ENCODE measurements around the gene NRCAM. TPM values are rescaled to one million over a fixed set of nuclear protein-coding genes. Genes with fewer than 3 reads are reported as not detected.

Gene NRCAM
- total RNA-seq, 1 donor from 2014 or later, result 9.3 TPM

DNA sequence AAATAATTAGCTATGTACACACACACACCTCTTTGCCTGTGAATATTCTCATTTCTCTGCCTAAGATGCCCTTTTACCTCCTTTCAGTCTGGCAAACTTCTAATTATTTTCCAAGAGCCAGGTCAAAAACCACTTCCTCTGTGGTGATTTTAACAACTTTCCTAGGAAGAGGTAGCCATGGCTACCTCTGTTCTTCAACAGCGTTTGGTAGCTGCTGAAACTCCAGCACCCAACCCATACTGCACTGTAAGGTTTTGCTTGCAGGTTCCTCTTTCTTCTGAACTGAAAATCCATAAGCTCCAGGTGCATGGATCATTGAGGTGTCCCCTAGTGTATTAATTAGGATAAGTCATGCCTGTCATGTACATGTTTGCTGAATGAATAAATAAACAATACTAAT, 25.6 kb downstream of the NRCAM start:
- H3K9me3 ChIP-seq (ENCODE audit: insufficient read depth, low read depth, low read length), result no peaks in the 10 kb centered on the region
- no peaks in the 10 kb centered on the region for H3K36me3 Mint-ChIP-seq (ENCODE audit: low read depth, unreplicated experiment)
- no peaks in the 10 kb centered on the region for H4K20me1 ChIP-seq (ENCODE audit: insufficient read depth, low read length)
- no peaks in the 10 kb centered on the region for H3K9me3 Mint-ChIP-seq (ENCODE audit: unreplicated experiment)
- H3K27me3 ChIP-seq (ENCODE audit: insufficient read depth, low read length), result no peaks in the 10 kb centered on the region
- H3K4me1 Mint-ChIP-seq (ENCODE audit: low read depth, unreplicated experiment), result peaks cover 15% of the 10 kb centered on the region
- H3K27me3 Mint-ChIP-seq (ENCODE audit: low read depth, unreplicated experiment), result no peaks in the 10 kb centered on the region
- no peak overlapping the region for H3K27ac Mint-ChIP-seq (ENCODE audit: unreplicated experiment)
- no peak overlapping the region for H3K27ac ChIP-seq (ENCODE audit: low read depth, low read length)
- H2AFZ ChIP-seq (ENCODE audit: low read depth, low read length), result no peak overlapping the region
- no peak for DNase-seq (ENCODE audit: low read depth)
- H3K9ac ChIP-seq (ENCODE audit: low read length), result no peak overlapping the region
- no peak overlapping the region for H3K4me3 ChIP-seq (ENCODE audit: insufficient read depth, low read depth, low read length)
- FAIRE-seq, result no peak
- peaks cover 30% of the 10 kb centered on the region for H3K79me2 ChIP-seq (ENCODE audit: insufficient read depth, low read length)
- TF ChIP-seq, protein P1, sequence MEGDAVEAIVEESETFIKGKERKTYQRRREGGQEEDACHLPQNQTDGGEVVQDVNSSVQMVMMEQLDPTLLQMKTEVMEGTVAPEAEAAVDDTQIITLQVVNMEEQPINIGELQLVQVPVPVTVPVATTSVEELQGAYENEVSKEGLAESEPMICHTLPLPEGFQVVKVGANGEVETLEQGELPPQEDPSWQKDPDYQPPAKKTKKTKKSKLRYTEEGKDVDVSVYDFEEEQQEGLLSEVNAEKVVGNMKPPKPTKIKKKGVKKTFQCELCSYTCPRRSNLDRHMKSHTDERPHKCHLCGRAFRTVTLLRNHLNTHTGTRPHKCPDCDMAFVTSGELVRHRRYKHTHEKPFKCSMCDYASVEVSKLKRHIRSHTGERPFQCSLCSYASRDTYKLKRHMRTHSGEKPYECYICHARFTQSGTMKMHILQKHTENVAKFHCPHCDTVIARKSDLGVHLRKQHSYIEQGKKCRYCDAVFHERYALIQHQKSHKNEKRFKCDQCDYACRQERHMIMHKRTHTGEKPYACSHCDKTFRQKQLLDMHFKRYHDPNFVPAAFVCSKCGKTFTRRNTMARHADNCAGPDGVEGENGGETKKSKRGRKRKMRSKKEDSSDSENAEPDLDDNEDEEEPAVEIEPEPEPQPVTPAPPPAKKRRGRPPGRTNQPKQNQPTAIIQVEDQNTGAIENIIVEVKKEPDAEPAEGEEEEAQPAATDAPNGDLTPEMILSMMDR (IDR thresholded peaks at IDR 0.05; ENCODE audit: insufficient read depth, low read depth, low read length), result no peak
- no peak for TF ChIP-seq EZH2 (IDR thresholded peaks at IDR 0.05; ENCODE audit: insufficient read depth, low read length)
- no peaks in the 10 kb centered on the region for H3K4me1 ChIP-seq (ENCODE audit: insufficient read depth, low read length)
- no peak overlapping the region for H3K4me3 Mint-ChIP-seq (ENCODE audit: unreplicated experiment)
- no peak overlapping the region for H3K4me2 ChIP-seq (ENCODE audit: low read length)
- no peaks in the 10 kb centered on the region for H3K36me3 ChIP-seq (ENCODE audit: insufficient read depth, low read length)

DNA sequence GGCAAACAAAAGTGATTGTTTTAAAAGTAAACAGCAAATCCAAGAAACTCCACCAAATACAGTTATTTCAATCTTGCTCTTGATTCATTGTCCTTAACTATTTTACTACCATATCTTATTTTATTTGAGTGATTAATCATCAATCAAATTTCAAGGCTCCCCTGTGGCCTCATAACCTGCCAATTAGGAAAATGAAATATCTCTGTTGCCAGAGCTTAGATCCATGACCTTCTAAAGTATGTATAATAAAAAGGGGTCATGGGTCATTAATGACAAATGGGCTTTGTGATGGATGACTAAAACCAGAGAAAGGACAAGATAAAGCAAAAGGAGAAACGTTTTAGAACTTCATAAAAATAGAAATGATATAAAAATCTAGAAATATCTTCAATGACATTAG, 28.5 kb downstream of the NRCAM start:
- Histone ChIP-seq H3K27me3 (ENCODE audit: insufficient read depth, low read length) (no peaks in the 10 kb centered on the region), H3K27ac (ENCODE audit: low read depth, low read length) (no peak overlapping the region)
- no peak for FAIRE-seq

DNA sequence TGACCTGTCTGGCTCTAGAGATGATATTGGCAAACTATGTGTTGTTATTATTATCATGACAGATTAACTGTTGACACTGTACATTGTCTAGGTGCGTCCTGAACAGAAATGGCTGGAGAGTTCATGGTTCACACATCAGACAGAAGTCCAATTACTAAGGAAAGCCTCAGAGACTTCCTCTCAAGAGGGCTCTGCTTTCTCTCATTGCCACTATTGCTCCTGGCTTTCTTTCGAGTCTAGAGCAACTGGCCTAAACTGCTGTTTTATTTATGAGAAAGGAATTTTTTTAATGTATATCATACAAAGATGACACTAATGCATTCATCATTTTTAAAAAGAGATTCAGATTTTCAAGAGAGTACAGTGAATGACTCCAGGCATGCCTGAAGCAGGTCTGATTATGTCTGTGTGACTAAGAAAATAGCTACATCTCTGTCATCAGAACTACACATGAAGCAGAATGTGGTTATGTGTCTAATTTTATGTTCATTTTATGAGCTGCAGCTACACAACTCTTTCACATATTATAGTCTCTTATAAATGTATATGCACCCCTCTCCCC, 30.4 kb downstream of the NRCAM start:
- Histone ChIP-seq H3K4me2 (ENCODE audit: low read length) (no peak overlapping the region), H3K79me2 (ENCODE audit: insufficient read depth, low read length) (peaks cover 19% of the 10 kb centered on the region), H2AFZ (ENCODE audit: low read depth, low read length) (no peak overlapping the region), H3K36me3 (ENCODE audit: insufficient read depth, low read length) (no peaks in the 10 kb centered on the region), H3K27ac (ENCODE audit: low read depth, low read length) (no peak overlapping the region), H3K9me3 (ENCODE audit: insufficient read depth, low read depth, low read length) (no peaks in the 10 kb centered on the region), H4K20me1 (ENCODE audit: insufficient read depth, low read length) (no peaks in the 10 kb centered on the region), H3K4me3 (ENCODE audit: insufficient read depth, low read depth, low read length) (no peak overlapping the region), H3K9ac (ENCODE audit: low read length) (no peak overlapping the region), H3K27me3 (ENCODE audit: insufficient read depth, low read length) (no peaks in the 10 kb centered on the region), H3K4me1 (ENCODE audit: insufficient read depth, low read length) (no peaks in the 10 kb centered on the region)
- no peaks in the 10 kb centered on the region for H3K36me3 Mint-ChIP-seq (ENCODE audit: low read depth, unreplicated experiment)
- no peaks in the 10 kb centered on the region for H3K9me3 Mint-ChIP-seq (ENCODE audit: unreplicated experiment)
- FAIRE-seq (no peak), DNase-seq (ENCODE audit: low read depth) (no peak)
- no peaks in the 10 kb centered on the region for H3K27me3 Mint-ChIP-seq (ENCODE audit: low read depth, unreplicated experiment)
- peaks cover 13% of the 10 kb centered on the region for H3K4me1 Mint-ChIP-seq (ENCODE audit: low read depth, unreplicated experiment)
- no peak overlapping the region for H3K4me3 Mint-ChIP-seq (ENCODE audit: unreplicated experiment)
- H3K27ac Mint-ChIP-seq (ENCODE audit: unreplicated experiment), result no peak overlapping the region
- TF ChIP-seq, protein P1 (IDR thresholded peaks at IDR 0.05; ENCODE audit: insufficient read depth, low read depth, low read length), result no peak
- TF ChIP-seq EZH2 (IDR thresholded peaks at IDR 0.05; ENCODE audit: insufficient read depth, low read length), result no peak

More for the DNA sequence above, 28.5 kb downstream of the NRCAM start:
- Histone ChIP-seq H3K4me2 (ENCODE audit: low read length) (no peak overlapping the region), H3K9me3 (ENCODE audit: insufficient read depth, low read depth, low read length) (no peaks in the 10 kb centered on the region), H3K36me3 (ENCODE audit: insufficient read depth, low read length) (no peaks in the 10 kb centered on the region), H3K4me3 (ENCODE audit: insufficient read depth, low read depth, low read length) (no peak overlapping the region), H3K9ac (ENCODE audit: low read length) (no peak overlapping the region), H3K4me1 (ENCODE audit: insufficient read depth, low read length) (no peaks in the 10 kb centered on the region), H3K79me2 (ENCODE audit: insufficient read depth, low read length) (peaks cover 19% of the 10 kb centered on the region), H2AFZ (ENCODE audit: low read depth, low read length) (no peak overlapping the region), H4K20me1 (ENCODE audit: insufficient read depth, low read length) (no peaks in the 10 kb centered on the region)
- no peaks in the 10 kb centered on the region for H3K36me3 Mint-ChIP-seq (ENCODE audit: low read depth, unreplicated experiment)
- no peak for DNase-seq (ENCODE audit: low read depth)
- H3K27ac Mint-ChIP-seq (ENCODE audit: unreplicated experiment), result no peak overlapping the region
- H3K9me3 Mint-ChIP-seq (ENCODE audit: unreplicated experiment), result no peaks in the 10 kb centered on the region
- H3K4me3 Mint-ChIP-seq (ENCODE audit: unreplicated experiment), result no peak overlapping the region
- TF ChIP-seq, protein P1 (IDR thresholded peaks at IDR 0.05; ENCODE audit: insufficient read depth, low read depth, low read length), result no peak
- no peak for TF ChIP-seq EZH2 (IDR thresholded peaks at IDR 0.05; ENCODE audit: insufficient read depth, low read length)
- H3K27me3 Mint-ChIP-seq (ENCODE audit: low read depth, unreplicated experiment), result no peaks in the 10 kb centered on the region
- peaks cover 7% of the 10 kb centered on the region for H3K4me1 Mint-ChIP-seq (ENCODE audit: low read depth, unreplicated experiment)
